HG03095 (cell line): ENCODE results near the gene ZEB2.

Experiments
- ATAC-seq: cut with Tn5 transposase; IDR thresholded peaks from one replicate; pipeline ENCODE4 v1.9.1; 2021; ENCODE audit warnings: moderate library complexity; ENCODE audit not compliant: unreplicated experiment

The ZEB2 gene

DNA sequence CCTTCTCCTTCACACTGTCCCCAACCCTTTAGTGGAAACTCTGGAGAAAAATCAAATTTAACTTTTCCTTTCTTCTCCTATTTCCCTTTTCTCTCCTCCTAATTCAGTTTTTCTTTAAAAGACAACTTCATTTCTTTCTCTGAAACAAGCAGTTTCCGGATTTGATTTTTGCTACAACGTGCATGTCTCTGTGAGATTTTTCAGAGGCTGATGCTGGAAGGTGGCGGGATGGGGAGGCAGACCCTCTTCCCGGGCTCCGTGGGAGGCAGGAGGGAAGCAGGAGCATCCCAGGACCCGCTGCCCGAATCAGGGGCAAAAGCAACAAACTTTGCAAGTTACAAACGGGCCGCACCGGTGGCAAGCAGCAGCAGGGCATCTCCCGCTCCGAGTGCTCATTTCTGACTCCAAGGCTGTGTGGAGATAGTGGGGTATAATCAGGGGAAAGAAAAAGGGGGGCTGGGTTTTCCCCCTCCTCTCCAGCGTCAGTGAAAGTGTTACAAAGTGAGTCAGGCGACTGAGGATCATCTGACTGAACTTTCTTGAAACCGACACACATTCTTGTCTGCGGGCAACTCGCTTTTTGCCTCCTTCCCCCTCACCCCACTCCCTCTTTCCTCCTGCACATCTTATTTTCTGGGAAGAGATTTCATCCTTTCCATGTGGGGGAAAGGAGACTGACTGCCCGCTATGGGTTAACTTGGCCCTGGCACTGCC, 6.4 kb downstream of the ZEB2 start:
- ATAC-seq = no peak

DNA sequence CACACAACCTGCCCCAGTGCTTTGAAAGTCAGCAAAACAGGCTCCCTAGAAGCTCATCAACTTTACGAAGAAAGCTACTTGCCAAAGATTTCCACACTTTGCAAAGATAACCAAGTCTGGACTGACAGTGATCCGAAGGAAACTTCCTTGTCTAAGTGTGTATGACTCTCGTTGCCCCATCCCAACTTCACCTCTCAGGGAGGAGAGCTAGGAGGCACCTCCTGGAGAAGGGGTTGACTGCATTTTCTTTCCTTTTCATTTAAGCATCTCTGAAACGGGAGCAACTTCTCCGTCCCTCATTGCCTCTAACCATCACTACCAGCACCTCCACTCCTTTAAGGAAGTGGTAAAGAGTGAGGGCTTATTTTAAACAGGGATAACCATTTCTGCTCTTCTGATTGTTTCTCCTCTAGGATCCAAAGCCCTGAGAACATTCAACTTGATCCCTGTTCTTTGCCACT, 7.0 kb downstream of the ZEB2 start:
- no peak for ATAC-seq

DNA sequence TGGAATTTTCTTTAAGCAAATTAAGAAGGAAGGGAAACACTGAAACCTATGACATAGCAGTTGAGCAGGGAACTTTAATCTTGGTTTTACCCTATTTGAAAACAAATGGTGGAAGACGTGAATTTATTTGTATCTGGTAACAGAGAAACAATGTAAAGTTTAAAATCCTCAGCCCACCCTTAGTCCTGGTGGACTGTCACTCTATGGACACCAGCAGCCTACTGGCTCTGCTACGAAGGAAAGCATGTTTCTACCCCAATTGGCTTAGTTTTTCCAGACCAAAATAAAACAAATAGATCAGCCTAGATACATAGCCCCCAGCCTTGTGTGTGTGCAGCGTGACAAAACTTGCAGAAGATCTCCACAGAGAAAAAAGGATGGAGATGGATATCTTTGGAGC, 7.4 kb downstream of the ZEB2 start:
- ATAC-seq = no peak

DNA sequence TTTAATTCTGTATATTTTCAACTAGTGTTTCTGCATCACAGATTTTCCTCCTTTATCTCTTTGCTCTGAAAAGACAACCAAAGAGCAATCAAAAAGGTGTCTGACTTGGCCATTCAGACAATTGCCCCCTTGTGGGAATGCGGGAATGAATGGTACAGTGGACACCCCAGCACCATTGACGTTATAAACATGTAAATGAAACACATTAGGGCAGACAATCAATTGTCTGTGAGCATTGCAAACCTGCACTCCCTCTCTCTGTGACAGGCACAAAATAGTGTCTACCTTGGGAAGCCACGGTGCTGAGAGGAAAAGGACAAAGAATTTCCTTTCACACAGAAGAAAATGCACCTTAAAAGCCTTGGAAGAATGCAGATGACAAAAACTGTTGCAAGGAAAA, 8.0 kb downstream of the ZEB2 start:
- ATAC-seq = no peak

DNA sequence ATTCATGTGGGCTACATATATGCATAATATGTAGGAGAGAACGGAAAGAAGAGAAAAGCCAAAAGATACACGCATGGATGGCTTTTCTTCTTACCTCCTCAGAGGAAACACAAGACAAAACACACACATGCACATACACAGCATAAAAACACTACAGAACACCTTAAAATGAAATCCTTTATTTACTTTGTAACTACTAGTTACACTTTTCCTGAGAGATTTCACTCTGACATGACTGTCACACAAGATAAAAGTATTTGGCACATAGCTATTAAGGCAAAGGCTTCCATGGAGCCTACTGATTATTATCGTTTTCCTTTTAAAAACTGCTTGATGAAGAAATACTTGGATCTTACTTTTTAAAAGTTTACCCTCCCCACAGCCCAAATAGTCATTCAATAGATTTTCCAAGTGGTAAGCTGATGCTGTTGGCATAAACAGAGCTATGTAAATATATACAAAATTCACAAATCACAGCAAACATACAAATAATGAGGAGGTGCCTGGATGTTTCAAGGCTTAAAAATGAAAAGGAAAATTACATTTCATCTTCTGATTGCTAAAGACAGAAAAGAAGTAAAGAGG, 8.6 kb downstream of the ZEB2 start:
- ATAC-seq = no peak

DNA sequence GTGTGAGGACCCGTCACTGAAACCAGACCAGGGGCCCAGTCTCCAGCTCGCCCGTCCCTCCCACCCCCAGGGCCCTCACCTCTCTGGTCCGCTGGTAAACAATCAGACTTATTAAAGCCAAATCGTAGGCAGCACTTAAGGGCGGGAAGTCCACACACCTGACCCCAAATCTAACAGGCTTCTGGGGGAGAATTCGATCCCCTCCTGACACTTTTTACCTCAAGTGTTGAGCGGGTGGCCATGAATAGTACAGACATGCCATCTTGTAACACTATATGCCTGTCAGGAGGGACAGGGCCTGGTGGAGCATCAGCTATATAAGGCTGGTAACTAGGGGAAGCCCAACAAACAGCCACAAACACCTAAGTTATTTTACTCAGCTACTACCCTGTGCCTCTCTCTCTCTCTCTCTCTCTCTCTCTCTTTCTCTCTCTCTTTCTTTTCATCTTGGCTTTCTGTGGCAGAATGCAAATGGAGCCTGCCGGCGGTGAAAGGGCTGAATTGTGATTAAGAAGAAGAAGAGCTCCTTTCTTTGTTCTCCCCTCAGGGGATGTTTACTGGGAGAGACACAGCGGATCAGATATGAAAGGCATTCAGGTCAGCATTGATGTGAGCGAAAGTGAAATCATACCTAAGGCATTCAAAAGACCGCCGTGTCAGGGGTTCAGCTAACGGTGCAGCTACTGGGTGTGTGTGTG, 9.5 kb downstream of the ZEB2 start:
- ATAC-seq = peak; percentile 78

DNA sequence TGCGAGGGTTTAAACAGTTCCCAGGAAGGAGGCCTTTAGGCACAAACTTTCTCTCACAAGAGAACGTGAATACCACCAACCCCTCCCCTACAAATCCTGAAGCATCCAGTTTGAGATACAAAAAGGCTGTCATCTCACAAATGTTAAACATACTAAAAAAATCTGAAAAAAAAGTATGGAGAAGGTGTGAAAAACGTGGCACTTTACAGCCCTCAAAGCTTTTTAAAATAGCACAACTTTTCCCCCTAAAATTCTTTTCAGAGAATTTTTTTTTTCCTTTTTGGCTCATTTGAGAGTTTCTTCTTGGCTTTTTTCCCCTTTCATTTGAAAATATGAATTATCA, 10.1 kb downstream of the ZEB2 start:
- ATAC-seq = no peak

DNA sequence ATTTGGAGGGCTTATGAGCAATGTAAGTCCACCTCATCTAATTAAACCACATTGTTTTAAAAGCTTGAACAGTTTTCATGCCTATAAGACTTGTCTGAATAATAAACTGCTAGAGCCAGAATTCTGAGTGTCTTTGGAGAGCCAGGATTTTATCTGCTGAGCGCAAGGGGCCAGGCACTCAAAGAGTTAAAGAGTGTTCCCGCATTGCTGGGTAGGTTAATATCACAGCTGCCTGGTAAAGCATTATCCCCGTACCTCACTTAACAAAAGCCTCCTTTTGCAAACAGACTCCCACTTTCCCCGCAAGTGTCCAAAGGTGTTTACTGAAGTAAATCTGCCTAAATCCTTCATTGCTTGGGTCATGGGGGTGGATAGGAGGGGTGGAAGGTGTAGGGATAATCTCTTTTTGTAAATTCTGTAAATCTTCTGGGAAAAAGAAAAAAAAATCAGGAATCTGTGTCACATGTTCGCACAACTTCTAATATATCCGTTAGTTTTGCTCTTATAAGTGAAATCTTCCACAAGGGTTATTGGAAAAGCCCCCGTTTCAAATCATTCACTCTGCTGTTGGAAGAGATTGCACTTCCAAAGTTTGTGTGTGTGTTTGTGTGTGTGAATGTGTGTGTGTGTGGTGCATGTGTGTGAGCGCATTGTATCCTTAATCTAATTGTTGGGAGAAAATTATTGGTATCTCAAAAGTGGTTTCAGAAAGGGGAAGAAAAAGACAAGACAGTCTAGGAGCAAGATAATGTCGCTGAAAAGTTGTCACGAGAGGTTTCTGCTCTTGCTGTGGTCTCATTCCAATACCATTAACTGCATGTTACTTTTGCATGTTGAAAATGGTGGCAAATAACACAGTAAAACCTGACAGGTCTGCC, 10.7 kb downstream of the ZEB2 start:
- ATAC-seq = no peak

DNA sequence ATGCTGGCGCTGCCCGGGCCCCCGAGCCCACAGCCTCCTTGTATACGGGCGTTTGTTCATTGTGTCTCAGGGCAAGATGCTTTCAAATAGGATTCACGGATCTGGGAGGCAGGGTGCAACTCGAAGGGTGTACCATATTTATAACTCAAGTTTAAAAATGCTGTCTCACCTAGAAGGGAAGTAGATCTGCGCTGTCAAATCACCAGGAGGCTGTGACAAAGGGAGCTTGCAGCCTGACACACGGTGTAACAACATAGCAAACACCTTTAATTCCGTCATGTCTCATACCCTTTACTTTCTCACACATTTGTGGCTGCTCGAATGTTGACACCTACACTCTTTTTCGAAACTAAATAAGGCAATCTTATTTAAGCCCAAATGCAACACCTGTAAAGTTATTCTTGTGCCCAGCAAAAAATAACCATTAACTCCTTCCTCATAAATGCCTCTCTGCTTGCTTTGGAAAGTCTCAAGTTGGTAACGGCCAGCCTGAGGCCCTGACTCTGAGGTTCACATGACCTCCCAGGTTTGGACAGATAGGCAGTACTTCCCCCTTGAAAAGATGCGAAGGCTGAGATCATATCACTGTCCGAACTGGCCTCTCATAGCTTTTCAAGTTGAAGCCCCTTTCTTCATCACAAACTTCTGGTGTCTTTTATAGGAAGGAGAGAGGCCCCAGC, 11.6 kb downstream of the ZEB2 start:
- no peak for ATAC-seq

DNA sequence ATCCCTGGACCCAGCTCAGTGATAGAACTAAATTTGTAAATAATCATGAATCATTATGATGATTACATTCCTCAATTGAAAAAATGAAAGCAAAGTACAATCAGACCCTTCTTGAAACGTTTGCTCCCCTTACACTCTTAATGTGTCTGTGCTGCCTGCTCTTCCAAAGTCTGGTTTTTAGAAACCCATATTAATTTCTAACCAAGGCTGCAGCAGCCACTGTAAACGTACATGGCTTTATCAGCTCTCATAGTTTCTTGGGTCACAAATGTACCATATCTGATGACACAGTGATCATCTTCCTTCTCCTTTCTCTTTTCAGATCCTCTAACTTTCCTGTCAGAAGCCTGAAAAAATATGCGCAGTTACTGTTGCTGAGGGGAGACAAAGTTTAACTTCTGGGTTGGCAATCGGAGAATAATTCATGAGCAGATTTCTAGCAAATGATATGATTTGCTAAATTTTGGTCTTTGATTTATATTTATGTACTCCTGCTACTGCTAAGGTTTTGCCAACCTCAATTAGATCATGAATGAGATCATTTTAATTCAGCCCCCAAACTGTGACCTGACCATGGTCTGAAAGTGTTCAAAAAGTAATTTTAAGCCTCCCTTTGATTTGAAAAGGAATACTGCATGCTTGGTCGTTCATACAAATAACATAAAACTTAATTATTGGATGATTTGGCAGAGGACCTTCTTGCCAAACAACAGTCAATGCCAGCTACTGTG, 12.3 kb downstream of the ZEB2 start:
- no peak for ATAC-seq

DNA sequence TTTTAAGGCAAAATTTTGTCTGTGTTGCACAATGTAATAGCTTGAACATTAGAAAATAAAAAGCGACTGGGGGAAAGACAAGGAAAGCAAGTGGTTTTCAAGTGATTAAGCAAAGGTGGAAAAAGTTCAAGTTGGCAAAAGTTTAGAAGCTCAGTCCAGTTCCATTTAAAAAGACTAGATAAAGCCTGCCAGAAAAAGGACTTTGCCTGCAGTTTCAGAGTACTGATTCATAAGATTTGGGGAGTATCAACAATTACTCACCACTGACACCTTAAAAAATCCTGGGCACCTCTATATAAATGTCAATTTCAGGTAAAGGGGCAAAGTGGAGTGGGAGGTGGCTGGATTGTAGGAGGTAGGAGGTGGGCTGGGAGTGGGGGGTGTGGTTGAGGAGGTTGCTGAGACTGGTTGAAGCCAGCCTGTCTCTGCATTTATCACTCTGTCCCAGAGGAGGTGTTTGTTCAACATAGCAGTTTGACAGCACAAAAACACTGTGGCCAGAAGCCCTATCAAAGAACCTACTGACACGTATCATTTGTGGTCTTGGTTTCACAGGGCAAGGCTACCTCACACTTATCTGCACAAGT, 14.6 kb downstream of the ZEB2 start:
- no peak for ATAC-seq

DNA sequence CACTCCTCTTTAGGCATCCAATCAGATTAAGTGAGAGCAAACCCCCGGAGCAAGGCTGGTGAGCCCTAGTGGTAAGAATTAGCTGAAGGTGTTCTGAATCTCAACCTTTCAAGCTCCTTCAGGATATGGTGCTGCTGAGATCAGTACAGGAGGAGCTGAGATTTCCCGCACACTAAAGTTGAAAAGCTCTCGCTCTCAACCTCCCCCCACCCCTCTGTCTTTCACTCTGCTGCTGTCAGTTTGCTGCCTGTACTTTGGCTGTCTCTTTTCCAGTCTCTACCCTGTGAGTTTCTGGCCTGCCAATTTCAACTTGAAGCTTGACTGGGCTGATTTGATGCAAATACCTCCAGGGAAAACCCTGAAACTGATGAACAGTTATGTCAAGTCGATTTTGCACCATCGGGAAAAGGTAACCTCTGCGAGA, 15.7 kb downstream of the ZEB2 start:
- ATAC-seq = no peak

DNA sequence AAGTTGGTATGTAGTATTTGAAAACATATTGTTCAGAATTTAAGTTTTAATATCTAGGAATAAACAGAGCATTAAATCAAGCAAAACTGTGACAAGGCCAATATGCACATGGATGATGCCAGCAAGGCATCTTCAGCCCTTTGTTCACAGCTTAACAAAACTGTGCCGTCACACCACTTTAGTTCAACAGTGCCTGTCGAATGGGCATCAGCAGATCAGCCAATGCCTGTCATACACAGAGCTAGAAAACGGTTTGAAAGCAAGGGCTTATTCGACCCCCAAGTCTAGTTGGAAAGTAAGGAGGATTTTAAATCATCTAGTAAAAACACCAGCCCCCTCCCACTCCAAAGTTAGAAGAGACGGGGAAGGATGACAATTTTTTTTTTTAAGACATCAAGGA, 16.7 kb downstream of the ZEB2 start:
- ATAC-seq = no peak

DNA sequence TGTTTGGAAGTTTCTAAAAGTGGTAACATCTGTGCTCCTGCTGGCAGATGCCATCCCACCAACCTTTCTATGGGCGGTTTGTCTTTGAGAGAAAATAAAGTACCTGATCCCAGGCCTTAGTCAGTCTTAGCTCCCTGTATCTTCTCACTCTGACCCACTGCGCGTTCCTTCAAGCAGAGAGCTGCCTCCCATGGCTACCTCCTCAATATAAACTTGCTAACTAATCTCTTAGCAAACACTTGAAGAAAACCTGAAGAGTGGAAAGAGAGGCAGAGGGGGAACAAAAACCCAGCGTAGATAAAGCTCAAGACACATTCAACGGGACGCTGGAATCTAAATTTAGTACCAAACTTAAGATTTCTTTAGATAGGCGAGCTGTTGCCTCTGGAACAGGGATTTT, 17.6 kb downstream of the ZEB2 start:
- no peak for ATAC-seq

DNA sequence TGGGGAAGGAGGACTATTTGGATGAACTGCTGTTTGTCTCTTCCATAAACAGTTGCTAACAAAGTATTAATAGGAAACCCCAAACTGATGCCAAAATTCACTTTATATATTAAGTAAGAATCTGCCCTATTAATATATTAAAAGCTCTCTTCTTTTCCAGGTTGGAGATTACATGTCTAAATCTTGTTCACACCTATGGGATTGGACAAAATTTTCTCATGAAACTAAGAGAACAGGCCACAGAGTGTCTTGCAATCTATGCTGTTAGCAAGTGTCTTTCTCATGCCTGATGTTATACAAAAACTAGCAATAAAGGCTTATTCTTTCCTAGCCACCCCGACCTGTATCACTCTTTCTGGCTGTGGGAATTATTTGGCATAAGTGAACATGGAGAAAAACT, 18.3 kb downstream of the ZEB2 start:
- no peak for ATAC-seq

DNA sequence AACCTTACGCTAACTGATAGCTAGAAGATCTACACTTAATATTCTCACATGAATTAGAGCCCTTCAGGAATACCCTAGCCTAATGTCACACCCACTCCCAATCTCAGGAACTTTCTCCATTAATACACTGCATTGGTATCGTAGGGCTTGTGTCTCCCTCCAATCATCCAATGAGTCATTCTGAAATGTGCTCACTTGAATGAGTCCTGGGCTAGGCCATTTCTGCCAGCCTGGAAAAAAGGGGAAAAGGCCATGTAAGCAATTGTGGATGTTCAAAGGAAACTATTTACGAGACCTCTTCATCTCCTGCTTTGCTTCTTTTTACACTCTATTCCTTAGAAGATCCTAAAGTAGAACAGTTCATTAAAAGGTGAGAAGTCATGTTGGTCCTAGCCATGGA, 18.8 kb downstream of the ZEB2 start:
- no peak for ATAC-seq

DNA sequence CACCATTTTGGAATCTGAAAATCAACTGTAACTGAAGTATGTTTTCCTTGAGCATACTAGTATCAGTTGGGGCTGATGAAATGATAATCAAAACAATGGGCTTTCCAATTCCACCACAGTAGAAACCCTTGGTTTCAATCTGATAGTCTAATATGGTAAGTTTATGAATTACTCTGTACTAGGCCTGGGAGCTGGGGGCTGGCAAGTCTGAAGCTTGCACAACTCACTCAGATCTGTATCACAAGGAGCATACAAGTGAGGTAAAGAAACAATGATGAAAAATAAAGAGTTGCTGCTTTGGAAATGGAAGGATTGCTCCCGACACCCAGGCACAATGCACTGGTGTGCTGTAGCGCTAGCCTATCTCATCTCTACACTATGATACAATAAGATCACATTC, 19.4 kb downstream of the ZEB2 start:
- ATAC-seq = no peak

DNA sequence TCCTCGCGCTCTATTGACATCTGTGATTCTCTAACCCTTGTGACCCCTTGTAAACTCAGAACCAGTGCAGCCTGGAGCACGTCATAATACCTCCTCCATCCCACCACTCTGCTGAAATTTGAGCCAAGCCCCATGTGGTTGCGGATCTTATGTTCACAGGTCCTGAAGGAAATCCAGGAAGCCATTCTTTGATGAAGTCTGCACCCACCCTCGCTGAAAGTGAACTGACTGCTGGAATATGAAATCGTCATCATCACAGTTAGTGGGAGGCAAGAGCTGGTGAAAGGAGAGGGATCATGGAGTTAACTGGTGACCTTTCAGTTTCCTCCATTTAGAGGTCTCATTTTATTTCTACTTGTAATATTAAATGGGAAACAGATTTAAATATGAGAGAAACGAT, 21.6 kb downstream of the ZEB2 start:
- ATAC-seq = no peak

DNA sequence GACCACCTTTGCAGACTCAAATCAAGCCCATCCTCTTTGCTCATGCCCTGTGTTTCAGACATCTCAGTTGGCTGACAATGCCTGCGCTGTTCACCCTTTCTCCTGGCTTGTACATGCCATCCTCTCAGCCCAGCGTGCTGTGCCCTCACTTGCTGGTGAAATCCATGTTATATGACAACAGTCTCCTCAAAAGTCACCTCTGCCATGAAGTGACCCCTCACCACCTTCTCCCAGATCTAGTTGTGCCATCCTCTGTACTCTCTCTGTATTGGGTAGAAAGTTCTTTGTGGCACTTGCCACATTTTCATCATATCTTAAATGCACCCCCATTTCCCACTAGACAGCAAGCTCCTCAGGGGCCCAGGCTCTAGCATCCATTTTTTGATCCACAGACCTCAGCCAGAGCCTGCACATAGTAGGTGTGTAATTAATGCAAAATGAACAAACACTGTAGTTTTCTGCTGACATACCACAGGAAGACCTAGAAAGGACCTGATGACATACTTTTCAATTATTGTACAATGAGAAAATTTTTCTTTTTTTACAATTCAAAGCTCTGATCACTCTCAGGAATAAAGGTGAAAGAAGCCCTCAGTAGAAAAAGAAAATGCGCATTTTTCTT, 22.8 kb downstream of the ZEB2 start:
- no peak for ATAC-seq
